ENCODE data around the gene RADIL.
A peak's percentile ranks its signal among the peaks of the same experiment; 100 is the strongest.

The RADIL gene

GRCh38 chr7:4800926-4801838, 82.3 kb downstream of the RADIL start:
- no peak for DNase-seq (ENCODE audit: low read depth)
- H3K4me3 ChIP-seq (replicated peaks; ENCODE audit: low read depth, low read length) = no peak overlapping the region
- no peak for TF ChIP-seq CTCF (IDR thresholded peaks at IDR 0.05; ENCODE audit: low read length, missing control alignments)

- no peak overlapping the region for H3K4me3 ChIP-seq (replicated peaks; ENCODE audit: low read depth, low read length)
- no peak for DNase-seq (ENCODE audit: low read depth)
- TF ChIP-seq CTCF (IDR thresholded peaks at IDR 0.05; ENCODE audit: low read length, missing control alignments) = no peak
These were observed 83.0 kb downstream of the RADIL start for GRCh38 chr7:4800487-4800886.

- TF ChIP-seq CTCF (IDR thresholded peaks at IDR 0.05; ENCODE audit: low read length, missing control alignments) = no peak
- DNase-seq (ENCODE audit: low read depth) = no peak
- no peak overlapping the region for H3K4me3 ChIP-seq (replicated peaks; ENCODE audit: low read depth, low read length)
These were observed 83.8 kb downstream of the RADIL start for GRCh38 chr7:4799508-4800268.

- no peak for DNase-seq (ENCODE audit: low read depth)
- TF ChIP-seq CTCF (IDR thresholded peaks at IDR 0.05; ENCODE audit: low read length, missing control alignments) = no peak
- no peak overlapping the region for H3K4me3 ChIP-seq (replicated peaks; ENCODE audit: low read depth, low read length)
These were observed 84.7 kb downstream of the RADIL start for GRCh38 chr7:4798706-4799235.

- peak; percentile 75 for TF ChIP-seq CTCF (IDR thresholded peaks at IDR 0.05; ENCODE audit: low read length, missing control alignments)
- peak; percentile 50 for DNase-seq (ENCODE audit: low read depth)
- no peak overlapping the region for H3K4me3 ChIP-seq (replicated peaks; ENCODE audit: low read depth, low read length)
These were observed 85.4 kb downstream of the RADIL start for GRCh38 chr7:4797858-4798705.

GRCh38 chr7:4796453-4796852, 87.1 kb downstream of the RADIL start:
- DNase-seq (ENCODE audit: low read depth) = no peak
- no peak overlapping the region for H3K4me3 ChIP-seq (replicated peaks; ENCODE audit: low read depth, low read length)
- no peak for TF ChIP-seq CTCF (IDR thresholded peaks at IDR 0.05; ENCODE audit: low read length, missing control alignments)
